ENCODE results near the gene FBRSL1. TPM values are rescaled to one million over a fixed set of nuclear protein-coding genes. Genes with fewer than 3 reads are reported as not detected.

FBRSL1 gene
- total RNA-seq, 4 donors from 2014 or later, result 2.4 to 8.5 (median 5.0) TPM

- no peak for TF ChIP-seq CTCF (IDR thresholded peaks at IDR 0.05; ENCODE audit: low read depth)
These were observed 8.6 kb upstream of the FBRSL1 start for GRCh38 chr12:132481345-132481744.

- TF ChIP-seq CTCF (IDR thresholded peaks at IDR 0.05; ENCODE audit: low read depth), result no peak
These were observed 7.9 kb upstream of the FBRSL1 start for GRCh38 chr12:132481771-132482745.

GRCh38 chr12:132482771-132483170 lies 7.2 kb upstream of the FBRSL1 start:
- TF ChIP-seq CTCF (IDR thresholded peaks at IDR 0.05; ENCODE audit: low read depth), result no peak

GRCh38 chr12:132483208-132483607 lies 6.7 kb upstream of the FBRSL1 start:
- no peak for TF ChIP-seq CTCF (IDR thresholded peaks at IDR 0.05; ENCODE audit: low read depth)

GRCh38 chr12:132483612-132484011 lies 6.3 kb upstream of the FBRSL1 start:
- no peak for TF ChIP-seq CTCF (IDR thresholded peaks at IDR 0.05; ENCODE audit: low read depth)

GRCh38 chr12:132484183-132484890 lies 5.6 kb upstream of the FBRSL1 start:
- TF ChIP-seq CTCF (IDR thresholded peaks at IDR 0.05; ENCODE audit: low read depth), result no peak

- no peak for TF ChIP-seq CTCF (IDR thresholded peaks at IDR 0.05; ENCODE audit: low read depth)
These were observed 5.0 kb upstream of the FBRSL1 start for GRCh38 chr12:132484891-132485441.

Measured in subcutaneous adipose tissue (tissue), 4 donors.